Smooth muscle cell of the pulmonary artery (primary cell): Measurements from ENCODE around the gene RPRD2. TPM values are rescaled to one million over a fixed set of nuclear protein-coding genes. Genes with fewer than 3 reads are reported as not detected.

ENCODE experiments used
- total RNA-seq: library from RNA; depleted of rRNA; stranded (reverse); fragments of >200 nt; gene quantifications from 2 replicates; pipeline ENCODE4 v1.2.3, GENCODE V29; 2014

Gene RPRD2
- 7.8 and 10.8 TPM in 2 replicates for total RNA-seq

GRCh38 chr1:150363426-150364230, at the start of gene RPRD2:
Gene RPRD2, plus strand, starts transcription at chr1:150364147. Its CDS starts 568 bp downstream, at chr1:150364715.

DNA sequence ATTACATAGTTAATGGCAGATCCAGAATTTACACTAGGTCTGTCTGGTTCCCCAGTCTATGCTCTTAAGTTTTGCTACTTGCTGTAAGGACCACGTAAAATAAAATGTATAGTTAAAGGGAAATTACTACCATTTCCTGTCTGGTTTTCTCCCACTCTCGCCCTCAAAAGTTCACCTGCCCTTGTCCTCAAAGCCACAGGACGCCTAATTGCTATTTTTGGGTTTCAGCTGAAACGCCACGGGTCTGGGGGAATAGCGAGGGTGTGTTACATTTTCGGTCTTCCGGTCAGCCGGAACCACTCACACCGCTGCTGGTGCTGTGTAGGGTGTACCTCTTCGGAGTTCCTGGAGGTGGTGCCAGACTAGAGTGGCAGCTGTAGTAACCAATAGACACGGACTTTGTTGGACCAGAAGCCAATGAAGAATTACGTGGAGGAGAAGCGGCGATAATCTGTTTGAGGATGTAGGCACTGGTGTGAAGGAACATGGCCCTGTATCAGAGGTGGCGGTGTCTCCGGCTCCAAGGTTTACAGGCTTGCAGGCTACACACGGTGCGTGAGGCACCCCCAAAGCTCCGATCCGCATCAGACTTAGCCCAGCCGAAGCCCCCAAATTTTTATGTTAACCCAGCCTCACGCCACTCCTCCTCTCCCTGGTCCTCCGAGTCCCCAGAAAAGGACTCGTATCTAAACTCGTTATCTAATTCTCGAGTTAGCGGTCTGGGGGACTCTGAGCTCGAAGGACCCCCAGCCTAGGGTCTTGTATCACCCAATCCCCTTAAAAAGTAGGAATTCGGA, 123.2 kb downstream of the RPRD2 start, which contains the start of gene TARS2:
Gene TARS2, plus strand, starts transcription at position 454 of the 797 bp plus-strand sequence. Its CDS starts 32 bp downstream, at position 486.

GRCh38 chr1:150507912-150508864, 144.2 kb downstream of the RPRD2 start, which contains the start of gene ECM1:
Gene ECM1, plus strand, starts transcription at chr1:150508109. Its CDS starts 101 bp downstream, at chr1:150508210.

DNA sequence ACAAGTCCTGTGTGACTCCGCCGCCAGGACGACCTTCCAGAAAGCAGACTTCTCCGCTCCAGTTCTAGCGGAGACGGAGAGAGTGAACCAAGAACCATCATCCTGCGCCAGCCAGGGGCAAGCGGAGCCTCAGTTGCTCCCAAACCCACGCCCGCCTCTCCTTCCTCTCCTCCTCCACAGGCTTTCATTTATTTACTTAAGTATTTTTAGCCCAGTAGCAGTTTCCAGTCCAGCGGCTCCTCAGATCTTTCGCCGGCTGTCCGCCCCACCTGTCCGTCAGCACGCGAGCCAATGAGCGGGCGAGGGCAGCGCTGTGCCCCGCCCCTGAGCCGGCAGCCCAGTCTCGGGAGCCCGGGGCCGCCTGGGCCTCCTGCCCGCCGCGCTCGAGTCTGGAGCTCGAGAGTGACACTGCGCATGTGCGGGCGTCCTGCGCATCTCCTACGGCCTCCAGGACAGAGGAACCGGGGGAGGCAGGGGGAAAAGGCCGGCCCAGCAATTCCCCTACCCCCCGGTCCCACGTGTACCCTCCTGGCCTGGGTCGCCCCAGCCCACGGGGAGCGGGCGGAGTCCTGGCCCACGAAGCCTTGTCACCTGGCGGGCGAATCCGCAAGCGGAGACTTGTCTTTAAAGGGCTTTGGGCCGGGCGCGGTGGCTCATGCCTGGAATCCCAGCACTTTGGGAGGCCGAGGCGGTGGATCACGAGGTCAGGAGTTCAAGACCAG, 151.5 kb downstream of the RPRD2 start, which contains the start of gene FALEC:
Gene FALEC, plus strand, starts transcription at position 425 of the 722 bp plus-strand sequence.

Other genes starting within 250 kb of the RPRD2 start
- 40.0 and 64.0 TPM in 2 replicates for gene PLEKHO1, start 214.2 kb upstream of the RPRD2 start, total RNA-seq
- gene ANP32E, start 128.0 kb upstream of the RPRD2 start, total RNA-seq, result 14.9 and 20.9 TPM in 2 replicates
- not detected in 2 replicates for gene CA14, start 106.4 kb upstream of the RPRD2 start, total RNA-seq
- gene APH1A, start 95.1 kb upstream of the RPRD2 start, total RNA-seq, result 74.9 and 83.1 TPM in 2 replicates
- gene C1orf54, start 91.4 kb upstream of the RPRD2 start, total RNA-seq, result 19.5 and 38.5 TPM in 2 replicates
- 6.0 and 6.6 TPM in 2 replicates for gene CIART, start 81.6 kb upstream of the RPRD2 start, total RNA-seq
- 31.5 and 32.2 TPM in 2 replicates for gene MRPS21, start 70.3 kb upstream of the RPRD2 start, total RNA-seq
- 29.5 and 30.9 TPM in 2 replicates for gene PRPF3, start 42.6 kb upstream of the RPRD2 start, total RNA-seq
- 21.5 and 25.9 TPM in 2 replicates for gene TARS2, start 123.3 kb downstream of the RPRD2 start, total RNA-seq
- gene ECM1, start 144.0 kb downstream of the RPRD2 start, total RNA-seq, result 42.9 and 72.5 TPM in 2 replicates
- gene FALEC, start 151.6 kb downstream of the RPRD2 start, total RNA-seq, result 0.23 and 0.33 TPM in 2 replicates
- 13.4 and 31.1 TPM in 2 replicates for gene ADAMTSL4, start 185.3 kb downstream of the RPRD2 start, total RNA-seq
- 208 and 219 TPM in 2 replicates for gene MCL1, start 215.5 kb downstream of the RPRD2 start, total RNA-seq